Adrenal gland (tissue), 5 donors: ENCODE data around the gene CLIC4.

Source experiments
- CTCF ChIP-seq, 6 experiments: fragments of 450-650 bp in 4 of 6; fragments of 200-600 bp in 2 of 6; sonication (generic) in 1 of 6; IDR thresholded peaks; 1 replicate in 5 of 6; 2 replicates in 1 of 6; pipeline versions ENCODE4 v1.5.1 to v1.8.0; 2016 to 2021; ENCODE audit warnings: antibody characterized with exemption in 6 of 6, mild to moderate bottlenecking in 2 of 6, moderate library complexity in 1 of 6
- POLR2A ChIP-seq, 2 donors: fragments of 450-650 bp; IDR thresholded peaks; one replicate each; pipeline ENCODE4 v1.6.1; 2017; ENCODE audit warnings: antibody characterized with exemption in 2 of 2, mild to moderate bottlenecking in 2 of 2, moderate library complexity in 1 of 2
- donor health status: DM: no; HTN: no; CAD: no.

DNA sequence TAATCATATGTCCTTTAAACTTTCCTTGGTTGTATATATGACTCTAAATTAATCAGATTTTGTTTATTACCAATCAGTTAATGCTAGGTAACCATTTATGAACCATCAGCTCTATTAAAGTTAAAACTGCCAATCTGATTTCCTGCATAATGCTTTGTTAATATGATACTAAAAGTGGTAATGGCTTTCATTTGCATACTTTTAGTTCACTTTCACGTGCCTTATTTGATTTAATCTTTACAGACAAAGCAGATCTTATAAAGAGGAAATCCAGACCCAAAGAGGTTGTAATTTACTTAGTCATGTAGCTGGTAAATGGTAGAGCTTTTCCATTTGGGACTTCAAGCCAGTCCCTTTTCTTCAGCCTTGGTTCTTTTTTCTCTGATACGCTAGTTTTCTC is 61.3 kb downstream of the CLIC4 start:
- TF ChIP-seq CTCF (IDR thresholded peaks at IDR 0.05) (no peak), POLR2A (IDR thresholded peaks at IDR 0.05) (no peak)
